ENCODE data around the gene AQP7.
"Not testable (repeated sequence)": the region's sequence is repeated elsewhere in the genome, so short reads cannot be mapped to it uniquely, and the experiment has no call there.

GRCh38 chr9:33391111-33391771, 11.1 kb downstream of the AQP7 start:
- not testable (repeated sequence) for TF ChIP-seq EZH2 (IDR thresholded peaks at IDR 0.05; ENCODE audit: borderline replicate concordance, low read depth, low read length, severe bottlenecking); CTCF (IDR thresholded peaks at IDR 0.05; ENCODE audit: borderline replicate concordance, extremely low read depth, low read length, poor library complexity, severe bottlenecking)
